ENCODE data around the gene YJU2. TPM values are rescaled to one million over a fixed set of nuclear protein-coding genes. Genes with fewer than 3 reads are reported as not detected.
"Not testable (repeated sequence)": the region's sequence is repeated elsewhere in the genome, so short reads cannot be mapped to it uniquely, and the experiment has no call there.

The YJU2 gene
- total and polyA plus RNA-seq, 7 experiments from 2014 or later, result 24.4 to 44.7 (median 31.9) TPM

- Histone ChIP-seq H3K4me3 (ENCODE audit: low read length) (no peak overlapping the region), H3K4me1 (ENCODE audit: control insufficient read depth in 2 of 2, insufficient read depth in 2 of 2, low read length in 2 of 2) (no peaks in the 10 kb centered on the region), H3K27ac (ENCODE audit: low read depth, low read length) (no peak overlapping the region), H3K36me3 (ENCODE audit: control insufficient read depth in 2 of 3, insufficient read depth in 3 of 3, low read length in 3 of 3) (no peaks in the 10 kb centered on the region), H3K27me3 (ENCODE audit: control insufficient read depth in 2 of 2, insufficient read depth in 2 of 2, low read length in 2 of 2) (peaks cover 0 to 4% of the 10 kb centered on the region in 2 donors), H3K9me3 (ENCODE audit: control insufficient read depth in 2 of 3, low read length in 3 of 3) (no peaks in the 10 kb centered on the region)
- ChIA-PET CTCF (no interaction called here), POLR2A (no interaction called here)
- Mint-ChIP-seq H3K27ac (peak overlapping the region in 1 of 9 donors; percentile 22), H3K27me3 (peaks cover 2 to 11% (median 4%) of the 10 kb centered on the region in 5 donors), H3K36me3 (peaks cover 0 to 4% (median 0%) of the 10 kb centered on the region in 5 donors), H3K9me3 (peaks cover 0 to 2% (median 0%) of the 10 kb centered on the region in 11 donors), H3K4me3 (no peak overlapping the region), H3K4me1 (peaks cover 0 to 7% (median 0%) of the 10 kb centered on the region in 7 donors)
- intact Hi-C loops (cut with micrococcal nuclease), result no loop called here
- DNase-seq (no peak), ATAC-seq (no peak)
Observed at GRCh38 chr19:4225885-4226284, 21.0 kb upstream of the YJU2 start.

- H3K36me3 ChIP-seq (ENCODE audit: control insufficient read depth in 2 of 3, insufficient read depth in 3 of 3, low read length in 3 of 3), result no peaks in the 10 kb centered on the region
- ATAC-seq, result no peak
- no peak overlapping the region for H3K4me3 ChIP-seq (ENCODE audit: low read length)
- Mint-ChIP-seq H3K27ac (no peak overlapping the region), H3K9me3 (no peaks in the 10 kb centered on the region), H3K36me3 (peaks cover 0 to 4% (median 0%) of the 10 kb centered on the region in 5 donors), H3K27me3 (peaks cover 2 to 11% (median 5%) of the 10 kb centered on the region in 5 donors), H3K4me1 (peaks cover 0 to 7% (median 0%) of the 10 kb centered on the region in 7 donors), H3K4me3 (no peak overlapping the region)
- DNase-seq, result no peak
- intact Hi-C loops (cut with micrococcal nuclease), result no loop called here
- H3K27me3 ChIP-seq (ENCODE audit: control insufficient read depth in 2 of 2, insufficient read depth in 2 of 2, low read length in 2 of 2), result peaks cover 0 to 4% of the 10 kb centered on the region in 2 donors
- no peaks in the 10 kb centered on the region for H3K9me3 ChIP-seq (ENCODE audit: control insufficient read depth in 2 of 3, low read length in 3 of 3)
- no peak overlapping the region for H3K27ac ChIP-seq (ENCODE audit: low read depth, low read length)
- POLR2A ChIA-PET, result no interaction called here
- no peaks in the 10 kb centered on the region for H3K4me1 ChIP-seq (ENCODE audit: control insufficient read depth in 2 of 2, insufficient read depth in 2 of 2, low read length in 2 of 2)
- CTCF ChIA-PET, result interaction anchor here (0.7 kb wide), 1 partner anchor 508 kb away, joined by 3 read pairs; no protein-coding TSS in a partner anchor
Observed at GRCh38 chr19:4227771-4228170, 19.1 kb upstream of the YJU2 start.

- Mint-ChIP-seq H3K36me3 (peaks cover 0 to 4% (median 0%) of the 10 kb centered on the region in 5 donors), H3K27me3 (peaks cover 2 to 15% (median 6%) of the 10 kb centered on the region in 5 donors), H3K4me1 (peaks cover 0 to 11% (median 0%) of the 10 kb centered on the region in 7 donors), H3K4me3 (no peak overlapping the region), H3K9me3 (no peaks in the 10 kb centered on the region), H3K27ac (no peak overlapping the region)
- H3K4me1 ChIP-seq (ENCODE audit: control insufficient read depth in 2 of 2, insufficient read depth in 2 of 2, low read length in 2 of 2), result no peaks in the 10 kb centered on the region
- intact Hi-C loops (cut with micrococcal nuclease), result no loop called here
- H3K27me3 ChIP-seq (ENCODE audit: control insufficient read depth in 2 of 2, insufficient read depth in 2 of 2, low read length in 2 of 2), result peaks cover 0 to 4% of the 10 kb centered on the region in 2 donors
- H3K4me3 ChIP-seq (ENCODE audit: low read length), result no peak overlapping the region
- no peaks in the 10 kb centered on the region for H3K9me3 ChIP-seq (ENCODE audit: control insufficient read depth in 2 of 3, low read length in 3 of 3)
- ATAC-seq (no peak), DNase-seq (no peak)
- no peak overlapping the region for H3K27ac ChIP-seq (ENCODE audit: low read depth, low read length)
- ChIA-PET POLR2A (no interaction called here), CTCF (no interaction called here)
- no peaks in the 10 kb centered on the region for H3K36me3 ChIP-seq (ENCODE audit: control insufficient read depth in 2 of 3, insufficient read depth in 3 of 3, low read length in 3 of 3)
Observed at GRCh38 chr19:4228765-4229178, 18.1 kb upstream of the YJU2 start.

GRCh38 chr19:4229179-4229931 lies 17.5 kb upstream of the YJU2 start, which contains the start of gene EBI3:
Gene EBI3, plus strand, starts transcription at chr19:4229523. Its CDS starts 28 bp downstream, at chr19:4229551.
- H3K27ac Mint-ChIP-seq, result no peak within 1 kb of the TSS
- peak in 1 of 9 donors; percentile 84 for DNase-seq

GRCh38 chr19:4230237-4230636 lies 16.6 kb upstream of the YJU2 start:
- DNase-seq; H3K9me3 ChIP-seq (ENCODE audit: control insufficient read depth in 2 of 3, low read length in 3 of 3); H3K27me3 ChIP-seq (ENCODE audit: control insufficient read depth in 2 of 2, insufficient read depth in 2 of 2, low read length in 2 of 2); H3K4me3 ChIP-seq (ENCODE audit: low read length); H3K4me3 Mint-ChIP-seq; intact Hi-C loops (cut with micrococcal nuclease); H3K36me3 Mint-ChIP-seq; ATAC-seq; H3K27ac Mint-ChIP-seq; H3K4me1 ChIP-seq (ENCODE audit: control insufficient read depth in 2 of 2, insufficient read depth in 2 of 2, low read length in 2 of 2); CTCF ChIA-PET; H3K9me3 Mint-ChIP-seq; H3K36me3 ChIP-seq (ENCODE audit: control insufficient read depth in 2 of 3, insufficient read depth in 3 of 3, low read length in 3 of 3); POLR2A ChIA-PET; H3K27ac ChIP-seq (ENCODE audit: low read depth, low read length): not testable (repeated sequence)
- Mint-ChIP-seq H3K4me1 (peaks cover 0 to 11% (median 0%) of the 10 kb centered on the region in 7 donors), H3K27me3 (peaks cover 2 to 25% (median 6%) of the 10 kb centered on the region in 5 donors)

More at GRCh38 chr19:4229179-4229931, 17.5 kb upstream of the YJU2 start, which contains the start of gene EBI3:
- Histone ChIP-seq H3K27ac (ENCODE audit: low read depth, low read length) (no peak within 1 kb of the TSS), H3K4me3 (ENCODE audit: low read length) (no peak within 1 kb of the TSS), H3K4me1 (ENCODE audit: control insufficient read depth in 2 of 2, insufficient read depth in 2 of 2, low read length in 2 of 2) (no peaks in the 10 kb centered on the region), H3K9me3 (ENCODE audit: control insufficient read depth in 2 of 3, low read length in 3 of 3) (no peaks in the 10 kb centered on the region), H3K27me3 (ENCODE audit: control insufficient read depth in 2 of 2, insufficient read depth in 2 of 2, low read length in 2 of 2) (peaks cover 0 to 4% of the 10 kb centered on the region in 2 donors), H3K36me3 (ENCODE audit: control insufficient read depth in 2 of 3, insufficient read depth in 3 of 3, low read length in 3 of 3) (no peaks in the 10 kb centered on the region)
- ChIA-PET CTCF (no interaction called here), POLR2A (no interaction called here)
- H3K36me3 Mint-ChIP-seq, result peaks cover 0 to 4% (median 0%) of the 10 kb centered on the region in 5 donors
- ATAC-seq, result peak; percentile 61
- intact Hi-C loops (cut with micrococcal nuclease), result no loop called here
- H3K9me3 Mint-ChIP-seq, result no peaks in the 10 kb centered on the region
- H3K4me1 Mint-ChIP-seq, result peaks cover 0 to 11% (median 0%) of the 10 kb centered on the region in 7 donors
- H3K4me3 Mint-ChIP-seq, result no peak within 1 kb of the TSS
- H3K27me3 Mint-ChIP-seq, result peaks cover 2 to 21% (median 6%) of the 10 kb centered on the region in 5 donors

- H3K27me3 ChIP-seq (ENCODE audit: control insufficient read depth in 2 of 2, insufficient read depth in 2 of 2, low read length in 2 of 2); H3K4me1 ChIP-seq (ENCODE audit: control insufficient read depth in 2 of 2, insufficient read depth in 2 of 2, low read length in 2 of 2); POLR2A ChIA-PET; H3K9me3 Mint-ChIP-seq; H3K9me3 ChIP-seq (ENCODE audit: control insufficient read depth in 2 of 3, low read length in 3 of 3); ATAC-seq; H3K4me3 ChIP-seq (ENCODE audit: low read length); H3K27ac ChIP-seq (ENCODE audit: low read depth, low read length); H3K4me3 Mint-ChIP-seq; H3K36me3 Mint-ChIP-seq; H3K27ac Mint-ChIP-seq; H3K36me3 ChIP-seq (ENCODE audit: control insufficient read depth in 2 of 3, insufficient read depth in 3 of 3, low read length in 3 of 3); DNase-seq; intact Hi-C loops (cut with micrococcal nuclease): not testable (repeated sequence)
- H3K4me1 Mint-ChIP-seq, result peaks cover 0 to 11% (median 0%) of the 10 kb centered on the region in 7 donors
- peaks cover 0 to 25% (median 6%) of the 10 kb centered on the region in 5 donors for H3K27me3 Mint-ChIP-seq
- CTCF ChIA-PET, result interaction anchor here (0.8 kb wide), 1 partner anchor 74 kb away, joined by 3 read pairs; no protein-coding TSS in a partner anchor
Observed at GRCh38 chr19:4231521-4231920, 15.4 kb upstream of the YJU2 start.
